ENCODE data around the gene HMX3.

HMX3 gene

DNA sequence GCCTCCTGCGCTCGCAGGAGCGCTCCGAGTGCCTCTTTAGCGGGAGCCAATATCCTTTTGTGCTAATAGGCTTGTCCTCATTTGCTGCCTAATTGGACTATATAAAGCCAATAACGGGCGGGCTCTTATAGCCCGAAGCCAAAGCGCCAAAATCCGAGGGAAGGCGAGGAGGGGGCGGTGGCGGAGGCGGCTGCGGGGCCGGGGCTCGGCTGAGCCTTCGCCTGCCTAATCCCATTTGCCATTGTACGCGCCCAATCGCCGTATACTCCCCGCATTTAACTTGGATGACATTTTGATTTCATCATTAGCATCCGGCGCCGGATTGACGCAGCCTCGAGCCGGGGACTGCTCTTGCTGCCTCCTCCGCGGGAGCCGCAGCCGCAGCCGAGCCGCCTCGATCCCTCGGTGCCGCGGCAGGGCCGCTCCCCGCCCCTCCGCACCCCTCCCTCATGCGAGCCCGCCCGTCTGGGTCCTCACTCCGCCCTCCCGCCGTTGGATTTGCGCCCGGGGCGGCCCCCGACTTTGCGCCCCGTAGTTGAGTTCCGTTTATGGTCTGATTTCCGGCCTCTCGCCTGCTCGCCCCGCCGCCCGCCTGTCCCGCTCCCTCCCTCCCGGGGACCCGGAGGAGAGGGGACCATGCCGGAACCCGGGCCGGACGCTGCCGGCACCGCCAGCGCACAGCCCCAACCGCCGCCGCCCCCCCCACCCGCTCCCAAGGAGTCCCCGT lies at the start of gene HMX3:
Gene HMX3, plus strand, starts transcription at position 556 of the 727 bp plus-strand sequence. Its CDS starts 81 bp downstream, at position 637.
- Mint-ChIP-seq H3K9me3 (no peaks in the 10 kb centered on the region), H3K4me1 (peaks cover 33% of the 10 kb centered on the region), H3K27me3 (peaks cover 80% of the 10 kb centered on the region), H3K4me3 (peak within 1 kb of the TSS; percentile 73), H3K36me3 (ENCODE audit: low read depth) (no peaks in the 10 kb centered on the region), H3K27ac (no peak within 1 kb of the TSS)
- ATAC-seq, result peak; percentile 34
- DNase-seq, result peak; percentile 52

- Mint-ChIP-seq H3K36me3 (ENCODE audit: low read depth) (no peaks in the 10 kb centered on the region), H3K4me3 (no peak overlapping the region), H3K27me3 (peaks cover 7% of the 10 kb centered on the region), H3K27ac (no peak overlapping the region), H3K4me1 (peaks cover 3% of the 10 kb centered on the region), H3K9me3 (peaks cover 5% of the 10 kb centered on the region)
- ATAC-seq, result no peak
- DNase-seq, result no peak
Observed at GRCh38 chr10:123086281-123086680, 49.5 kb upstream of the HMX3 start.

GRCh38 chr10:123087348-123087747 lies 48.4 kb upstream of the HMX3 start:
- H3K36me3 Mint-ChIP-seq (ENCODE audit: low read depth), result no peaks in the 10 kb centered on the region

DNA sequence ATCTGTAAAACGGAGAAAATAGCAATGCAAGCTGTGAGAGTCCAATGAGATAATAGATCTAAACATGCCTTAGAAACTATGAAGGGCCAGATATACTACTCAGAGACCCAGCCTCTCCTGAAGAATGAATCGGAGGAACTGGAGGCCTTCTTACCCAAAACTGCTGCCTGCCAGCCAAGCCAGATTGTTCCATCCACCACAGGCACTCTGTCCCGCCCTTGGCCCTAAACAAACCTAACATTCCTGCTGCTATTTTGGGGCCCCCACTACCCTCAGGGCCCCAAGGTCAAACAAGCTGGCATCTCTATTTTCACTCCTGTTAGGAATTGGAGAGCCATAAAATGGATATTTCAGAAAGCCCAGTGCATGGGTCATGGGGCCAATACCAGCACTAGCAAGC lies 48.0 kb upstream of the HMX3 start:
- H3K27me3 Mint-ChIP-seq, result peaks cover 12% of the 10 kb centered on the region
- H3K9me3 Mint-ChIP-seq, result peaks cover 5% of the 10 kb centered on the region
- ATAC-seq, result no peak
- H3K4me3 Mint-ChIP-seq, result no peak overlapping the region
- no peaks in the 10 kb centered on the region for H3K36me3 Mint-ChIP-seq (ENCODE audit: low read depth)
- DNase-seq, result no peak
- H3K4me1 Mint-ChIP-seq, result peaks cover 3% of the 10 kb centered on the region
- H3K27ac Mint-ChIP-seq, result no peak overlapping the region

More at GRCh38 chr10:123087348-123087747, 48.4 kb upstream of the HMX3 start:
- ATAC-seq (no peak), DNase-seq (no peak)
- no peak overlapping the region for H3K4me3 Mint-ChIP-seq
- no peak overlapping the region for H3K27ac Mint-ChIP-seq
- H3K9me3 Mint-ChIP-seq, result peaks cover 5% of the 10 kb centered on the region
- peaks cover 3% of the 10 kb centered on the region for H3K4me1 Mint-ChIP-seq
- H3K27me3 Mint-ChIP-seq, result peaks cover 8% of the 10 kb centered on the region

- Mint-ChIP-seq H3K9me3 (no peaks in the 10 kb centered on the region), H3K27me3 (peaks cover 20% of the 10 kb centered on the region), H3K36me3 (ENCODE audit: low read depth) (no peaks in the 10 kb centered on the region), H3K27ac (no peak overlapping the region), H3K4me3 (no peak overlapping the region), H3K4me1 (peaks cover 3% of the 10 kb centered on the region)
- ATAC-seq (no peak), DNase-seq (no peak)
Observed at GRCh38 chr10:123092635-123093414, 42.9 kb upstream of the HMX3 start.

- Mint-ChIP-seq H3K4me1 (peaks cover 3% of the 10 kb centered on the region), H3K36me3 (ENCODE audit: low read depth) (no peaks in the 10 kb centered on the region), H3K9me3 (no peaks in the 10 kb centered on the region), H3K4me3 (no peak overlapping the region), H3K27me3 (peaks cover 20% of the 10 kb centered on the region), H3K27ac (no peak overlapping the region)
- ATAC-seq (no peak), DNase-seq (no peak)
Observed at GRCh38 chr10:123093489-123093888, 42.3 kb upstream of the HMX3 start.

DNA sequence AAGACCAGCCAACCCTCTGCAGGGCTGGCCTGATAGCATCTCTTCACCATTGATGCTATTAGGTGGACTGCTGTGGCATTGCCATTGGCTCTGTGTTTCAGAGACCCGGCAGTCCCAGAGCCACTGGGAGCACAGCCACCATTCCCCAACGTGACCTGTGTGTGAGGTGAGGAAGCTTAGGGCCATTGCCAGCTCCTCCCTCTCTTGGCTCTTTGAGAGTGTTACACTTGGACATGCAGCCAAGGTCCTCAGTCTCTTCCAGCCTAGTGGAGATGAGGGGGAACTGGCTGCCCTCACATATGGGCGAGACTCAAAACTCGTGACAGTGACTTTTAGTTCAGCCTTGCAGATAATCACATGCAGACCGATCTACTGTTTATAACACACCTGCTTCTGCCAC lies 39.3 kb upstream of the HMX3 start:
- Mint-ChIP-seq H3K4me1 (no peaks in the 10 kb centered on the region), H3K27me3 (peaks cover 16% of the 10 kb centered on the region), H3K27ac (no peak overlapping the region), H3K9me3 (no peaks in the 10 kb centered on the region), H3K36me3 (ENCODE audit: low read depth) (no peaks in the 10 kb centered on the region), H3K4me3 (no peak overlapping the region)
- DNase-seq, result no peak
- no peak for ATAC-seq

DNA sequence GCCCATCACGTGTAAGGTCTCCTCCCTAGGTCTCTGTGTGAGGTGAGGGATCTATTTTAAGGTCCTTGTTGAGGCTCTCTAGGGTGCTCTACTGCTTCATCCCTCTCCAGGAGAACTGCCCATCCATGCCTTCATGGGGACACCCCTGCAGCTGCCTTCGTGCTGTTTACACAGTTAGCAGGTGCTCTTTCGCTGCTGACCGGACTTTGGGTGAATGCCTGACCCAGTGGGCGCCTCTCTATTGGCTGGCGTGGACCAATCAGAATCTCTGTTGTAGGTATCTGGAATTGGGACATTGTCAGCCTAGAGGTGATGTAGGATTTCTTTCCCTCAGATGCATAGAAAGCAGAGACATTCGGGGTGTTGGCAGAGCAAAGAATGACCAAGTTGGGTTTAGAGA lies 38.7 kb upstream of the HMX3 start:
- DNase-seq (no peak), ATAC-seq (no peak)
- no peak overlapping the region for H3K4me3 Mint-ChIP-seq
- no peak overlapping the region for H3K27ac Mint-ChIP-seq
- H3K36me3 Mint-ChIP-seq (ENCODE audit: low read depth), result no peaks in the 10 kb centered on the region
- H3K27me3 Mint-ChIP-seq, result peaks cover 16% of the 10 kb centered on the region
- no peaks in the 10 kb centered on the region for H3K9me3 Mint-ChIP-seq
- H3K4me1 Mint-ChIP-seq, result no peaks in the 10 kb centered on the region

DNA sequence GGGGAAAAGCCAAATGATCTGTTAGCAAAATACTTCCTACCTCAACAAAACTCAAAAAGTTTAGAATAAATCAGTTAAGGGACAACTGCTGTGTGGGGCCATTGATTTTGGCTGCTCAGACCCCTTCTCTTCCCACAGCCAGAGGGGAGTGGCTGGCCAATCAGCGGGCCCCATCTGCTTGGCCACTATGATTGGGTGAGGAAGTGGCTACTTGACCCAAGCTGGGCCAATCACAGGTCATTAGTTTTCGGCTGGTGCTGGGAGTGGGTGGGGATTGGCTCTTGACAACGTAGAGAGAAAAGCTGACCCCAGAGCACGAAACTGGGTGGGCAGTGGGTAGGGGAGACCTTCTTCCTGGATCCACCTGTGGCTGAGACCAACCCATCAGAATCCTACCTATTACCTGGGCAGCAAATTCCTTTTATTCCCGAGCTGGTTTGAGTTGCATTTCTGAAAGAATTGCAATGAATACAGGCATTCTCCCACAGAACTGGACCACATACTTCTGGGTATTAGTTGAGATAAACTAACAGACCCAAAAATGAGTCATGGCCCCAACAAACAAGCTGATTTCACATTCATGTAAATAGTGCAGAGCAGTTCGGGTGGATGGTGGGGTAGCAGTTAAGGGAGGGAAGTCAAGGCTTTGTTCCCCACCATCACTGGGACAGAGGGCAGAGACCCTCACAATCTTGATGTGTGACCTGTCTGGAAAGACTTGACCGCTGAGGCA lies 35.6 kb upstream of the HMX3 start:
- Mint-ChIP-seq H3K27ac (no peak overlapping the region), H3K4me1 (no peaks in the 10 kb centered on the region), H3K27me3 (peaks cover 6% of the 10 kb centered on the region), H3K9me3 (no peaks in the 10 kb centered on the region), H3K36me3 (ENCODE audit: low read depth) (no peaks in the 10 kb centered on the region), H3K4me3 (no peak overlapping the region)
- DNase-seq (no peak), ATAC-seq (no peak)

DNA sequence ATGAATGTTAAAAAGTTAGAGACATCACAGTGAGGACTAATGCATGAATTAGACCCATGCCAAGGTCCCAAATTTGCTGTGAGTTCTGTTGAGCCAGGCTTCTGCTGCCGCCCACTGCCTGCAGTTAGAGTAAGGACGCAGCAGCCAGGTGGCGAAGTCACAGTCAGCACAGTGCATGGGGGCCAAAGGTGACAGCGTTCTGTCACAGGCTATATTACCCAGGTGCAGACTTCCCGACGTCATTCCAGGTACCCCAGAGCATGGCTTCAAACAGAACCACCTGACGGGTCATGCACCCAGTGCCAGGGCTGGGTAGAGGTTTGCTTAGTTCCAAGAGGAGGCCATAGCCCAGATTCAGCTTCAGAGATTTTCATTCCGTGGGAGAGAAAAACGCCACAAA lies 33.9 kb upstream of the HMX3 start:
- no peaks in the 10 kb centered on the region for H3K4me1 Mint-ChIP-seq
- H3K27me3 Mint-ChIP-seq, result peaks cover 5% of the 10 kb centered on the region
- no peaks in the 10 kb centered on the region for H3K9me3 Mint-ChIP-seq
- DNase-seq (no peak), ATAC-seq (no peak)
- H3K36me3 Mint-ChIP-seq (ENCODE audit: low read depth), result no peaks in the 10 kb centered on the region
- H3K4me3 Mint-ChIP-seq, result no peak overlapping the region
- no peak overlapping the region for H3K27ac Mint-ChIP-seq

GRCh38 chr10:123102673-123103072 lies 33.1 kb upstream of the HMX3 start:
- Mint-ChIP-seq H3K4me1 (no peaks in the 10 kb centered on the region), H3K27me3 (peaks cover 5% of the 10 kb centered on the region), H3K4me3 (no peak overlapping the region), H3K36me3 (ENCODE audit: low read depth) (no peaks in the 10 kb centered on the region), H3K9me3 (no peaks in the 10 kb centered on the region), H3K27ac (no peak overlapping the region)
- DNase-seq, result no peak
- no peak for ATAC-seq

GRCh38 chr10:123103944-123104343 lies 31.8 kb upstream of the HMX3 start:
- Mint-ChIP-seq H3K27me3 (peaks cover 6% of the 10 kb centered on the region), H3K27ac (no peak overlapping the region), H3K36me3 (ENCODE audit: low read depth) (no peaks in the 10 kb centered on the region), H3K9me3 (no peaks in the 10 kb centered on the region), H3K4me1 (no peaks in the 10 kb centered on the region), H3K4me3 (no peak overlapping the region)
- DNase-seq, result no peak
- ATAC-seq, result no peak

GRCh38 chr10:123109466-123109865 lies 26.3 kb upstream of the HMX3 start:
- no peak for DNase-seq
- Mint-ChIP-seq H3K27me3 (peaks cover 17% of the 10 kb centered on the region), H3K9me3 (no peaks in the 10 kb centered on the region), H3K4me3 (no peak overlapping the region), H3K36me3 (ENCODE audit: low read depth) (no peaks in the 10 kb centered on the region), H3K27ac (no peak overlapping the region), H3K4me1 (no peaks in the 10 kb centered on the region)
- no peak for ATAC-seq

DNA sequence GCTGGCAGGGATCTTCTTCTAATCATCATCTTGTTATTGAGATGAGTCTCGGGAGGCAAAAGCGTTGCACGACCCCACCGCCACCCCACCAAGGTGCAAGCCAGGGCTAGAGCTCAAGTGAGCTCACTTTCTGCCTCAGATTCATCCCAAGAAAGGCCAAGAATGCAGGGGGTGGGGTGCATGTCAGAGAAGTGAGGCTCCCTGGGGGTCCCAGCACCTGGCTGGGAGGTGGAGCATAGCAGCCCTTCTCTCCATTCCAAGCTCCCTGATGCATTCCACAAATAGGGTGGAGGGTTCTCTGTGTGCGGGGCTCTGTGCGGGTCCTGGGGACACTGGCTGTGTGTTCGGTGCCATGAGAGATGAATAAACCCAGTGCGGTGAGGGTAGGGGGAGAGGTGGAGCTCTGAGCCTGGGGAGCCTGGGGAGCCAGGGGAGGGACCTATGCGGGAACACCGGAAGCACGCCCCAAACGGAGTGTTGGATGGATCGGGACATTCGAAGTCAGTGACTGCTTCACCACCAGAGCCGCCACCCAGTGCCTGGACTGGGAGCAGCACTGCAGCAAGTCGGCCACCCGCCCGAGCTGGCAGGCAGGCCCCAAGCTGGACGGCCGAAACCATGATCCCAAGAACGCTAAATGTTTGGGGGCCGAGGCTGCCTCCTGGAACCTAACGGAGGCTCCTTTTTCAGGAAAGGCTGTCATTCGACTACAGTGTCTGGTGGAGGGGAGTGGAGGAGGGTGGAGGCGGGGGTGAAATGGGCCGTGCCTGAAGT lies 17.9 kb upstream of the HMX3 start:
- H3K36me3 Mint-ChIP-seq (ENCODE audit: low read depth), result no peaks in the 10 kb centered on the region
- H3K27ac Mint-ChIP-seq, result no peak overlapping the region
- H3K4me3 Mint-ChIP-seq, result no peak overlapping the region
- peaks cover 45% of the 10 kb centered on the region for H3K27me3 Mint-ChIP-seq
- H3K4me1 Mint-ChIP-seq, result no peaks in the 10 kb centered on the region
- no peaks in the 10 kb centered on the region for H3K9me3 Mint-ChIP-seq
- DNase-seq (no peak), ATAC-seq (no peak)

Measured in activated naive CD8-positive, alpha-beta T cell treated with anti-CD3 and anti-CD28 coated beads, Interleukin-2, amount 50 U/mL, for 24 hours (primary cell).